Esophagus squamous epithelium (tissue), 4 donors: ENCODE results near the gene PARVA.

Experiments used
- CTCF ChIP-seq, 6 experiments: fragments of 450-650 bp in 4 of 6; fragments of 200-600 bp in 2 of 6; sonication (generic) in 2 of 6; IDR thresholded peaks; one replicate each; pipeline ENCODE4 v1.5.1; 2016 to 2019; ENCODE audit warnings: antibody characterized with exemption in 6 of 6, mild to moderate bottlenecking in 4 of 6, moderate library complexity in 4 of 6
- POLR2A ChIP-seq, 4 donors: fragments of 450-650 bp; IDR thresholded peaks; one replicate each; pipeline ENCODE4 v1.6.1; 2017; ENCODE audit warnings: antibody characterized with exemption in 4 of 4, mild to moderate bottlenecking in 4 of 4, moderate library complexity in 3 of 4

DNA sequence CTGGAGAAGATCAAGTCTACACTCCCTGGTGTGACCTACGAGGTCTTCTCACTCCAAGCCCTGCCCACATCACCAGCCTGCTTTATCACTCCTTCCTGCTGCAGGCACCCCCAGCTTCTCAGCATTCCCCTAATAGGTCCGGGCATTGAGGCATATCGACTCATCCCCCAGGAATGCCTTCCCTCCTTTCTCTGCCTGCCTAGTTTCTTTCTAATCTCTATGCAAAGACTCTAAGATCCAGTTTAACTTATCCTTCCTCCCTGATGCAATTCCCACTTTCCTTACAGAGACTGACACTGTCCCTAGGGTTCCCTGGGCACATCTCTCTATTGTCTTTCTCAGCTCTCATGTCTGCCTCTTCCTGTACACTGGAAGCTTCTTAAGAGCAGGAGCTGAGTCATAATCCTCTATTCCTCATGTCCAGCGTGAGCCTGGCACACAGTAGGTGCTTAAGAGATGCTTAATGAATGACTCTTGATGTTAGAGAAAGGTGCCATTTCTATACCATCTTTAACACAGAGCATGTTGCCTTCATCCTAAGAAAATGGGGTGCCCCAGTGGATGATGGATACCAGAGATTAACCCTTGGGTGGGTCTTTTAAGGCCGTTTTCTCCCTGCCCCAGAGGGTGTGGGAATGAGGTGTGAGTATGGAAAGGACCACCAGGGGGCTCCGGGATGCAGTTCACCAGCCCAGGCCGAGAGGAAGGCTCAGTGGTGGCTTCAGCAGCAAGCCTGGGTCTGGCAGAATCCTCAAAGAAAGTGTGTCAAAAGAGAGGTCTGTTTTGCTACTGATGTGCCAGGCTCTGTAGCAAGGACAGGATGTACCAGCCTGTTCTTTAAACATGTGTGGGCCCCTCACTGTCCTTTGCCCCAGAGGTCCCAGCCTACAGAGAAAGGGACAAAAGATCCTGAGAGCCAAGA, 34.7 kb downstream of the PARVA start:
- TF ChIP-seq CTCF (IDR thresholded peaks at IDR 0.05) = peak in 5 of 6 experiments; percentile 52 to 82 (median 62)
- peak in 1 of 4 donors; percentile 18 for TF ChIP-seq POLR2A (IDR thresholded peaks at IDR 0.05)
